CD4-positive, alpha-beta T cell (primary cell): ENCODE results near the gene TOMM70. TPM values are rescaled to one million over a fixed set of nuclear protein-coding genes. Genes with fewer than 3 reads are reported as not detected.
"Not testable (repeated sequence)": the region's sequence is repeated elsewhere in the genome, so short reads cannot be mapped to it uniquely, and the experiment has no call there.

Experiments
- ATAC-seq: fragments of 200-7000 bp; cut with Tn5 transposase; one replicate; pipeline ENCODE4 v1.10.0; 2022; ENCODE audit warnings: mild to moderate bottlenecking; ENCODE audit not compliant: poor library complexity
- CTCF ChIA-PET: fragments of 350-600 bp; sonication (Branson Sonifier 250); formaldehyde crosslinking; loops from one replicate; lab custom pipeline; 2021; ENCODE audit warnings: antibody characterized with exemption, inconsistent platforms; lab: Charles Lee
- POLR2A ChIA-PET: fragments of 350-600 bp; sonication (Branson Sonifier 250); formaldehyde crosslinking; loops from one replicate; lab custom pipeline; 2021; ENCODE audit warnings: antibody characterized with exemption, inconsistent platforms; lab: Charles Lee
- DNase-seq, 14 experiments: peaks; one replicate each; pipeline ENCODE4 v3.0.0-alpha.2; 2013 to 2020; ENCODE audit warnings: mixed read lengths in 2 of 14
- H3K27ac ChIP-seq, 2 donors: one replicate each; pipeline versions ENCODE4 v1.5.1 to v1.7.0; 2013; ENCODE audit warnings: low read length in 2 of 2, low read depth in 1 of 2, mild to moderate bottlenecking in 1 of 2
- H3K27me3 ChIP-seq, 2 experiments: 1 replicate in 1 of 2; 2 replicates in 1 of 2; pipeline versions ENCODE4 v1.6.1 to v1.7.0; 2013; ENCODE audit warnings: low read length in 2 of 2, control low read depth in 1 of 2, mild to moderate bottlenecking in 1 of 2, moderate library complexity in 1 of 2; ENCODE audit not compliant: insufficient read depth in 2 of 2, control insufficient read depth in 1 of 2
- H3K36me3 ChIP-seq: one replicate; pipeline ENCODE4 v1.6.1; 2013; ENCODE audit warnings: low read length, control low read depth; ENCODE audit not compliant: insufficient read depth
- H3K4me1 ChIP-seq: one replicate; pipeline ENCODE4 v1.6.1; 2013; ENCODE audit warnings: low read length, control low read depth; ENCODE audit not compliant: insufficient read depth
- H3K4me3 ChIP-seq: one replicate; pipeline ENCODE4 v1.5.1; 2013; ENCODE audit warnings: mild to moderate bottlenecking, low read length, moderate library complexity
- H3K9me3 ChIP-seq, 2 experiments: 1 replicate in 1 of 2; 2 replicates in 1 of 2; pipeline versions ENCODE4 v1.6.1 to v1.7.0; 2013; ENCODE audit warnings: low read length in 2 of 2, mild to moderate bottlenecking in 2 of 2, control low read depth in 1 of 2, moderate library complexity in 1 of 2; ENCODE audit not compliant: control insufficient read depth in 1 of 2, insufficient read depth in 1 of 2
- H3K27ac Mint-ChIP-seq: one replicate; pipeline ENCODE4 v1.8.0; 2020; ENCODE audit warnings: mixed read lengths
- H3K27me3 Mint-ChIP-seq: one replicate; pipeline ENCODE4 v1.8.0; 2021; ENCODE audit warnings: mixed read lengths
- H3K36me3 Mint-ChIP-seq: one replicate; pipeline ENCODE4 v1.8.0; 2021; ENCODE audit warnings: low read depth, mixed read lengths
- H3K4me1 Mint-ChIP-seq: one replicate; pipeline ENCODE4 v1.8.0; 2021; ENCODE audit warnings: low read depth, mixed read lengths
- H3K4me3 Mint-ChIP-seq: one replicate; pipeline ENCODE4 v1.8.0; 2020; ENCODE audit warnings: mild to moderate bottlenecking, mixed read lengths
- H3K9me3 Mint-ChIP-seq: one replicate; pipeline ENCODE4 v1.8.0; 2020; ENCODE audit warnings: mixed read lengths
- CTCF ChIP-seq: fragments of 200-600 bp; IDR thresholded peaks from one replicate; pipeline ENCODE4 v1.8.0; 2022; ENCODE audit warnings: antibody characterized with exemption, mild to moderate bottlenecking
- intact Hi-C, 2 experiments: fragments of 100-400 bp; cut with DNase I in 1 of 2; cut with micrococcal nuclease in 1 of 2; formaldehyde crosslinking; loops; one replicate each; pipeline versions ENCODE4 v1.15.1 to v1.9.0; 2023 to 2025; cut with DNase I, micrococcal nuclease
- total RNA-seq, 174 experiments: library from RNA in 2 of 174; stranded (reverse) in 2 of 174; gene quantifications; one replicate each; pipeline ENCODE4 v1.2.3 and lab custom pipeline; 2021 to 2026

The TOMM70 gene
- total RNA-seq, 2 experiments from 2014 or later, result 20.9 to 21.6 TPM

DNA sequence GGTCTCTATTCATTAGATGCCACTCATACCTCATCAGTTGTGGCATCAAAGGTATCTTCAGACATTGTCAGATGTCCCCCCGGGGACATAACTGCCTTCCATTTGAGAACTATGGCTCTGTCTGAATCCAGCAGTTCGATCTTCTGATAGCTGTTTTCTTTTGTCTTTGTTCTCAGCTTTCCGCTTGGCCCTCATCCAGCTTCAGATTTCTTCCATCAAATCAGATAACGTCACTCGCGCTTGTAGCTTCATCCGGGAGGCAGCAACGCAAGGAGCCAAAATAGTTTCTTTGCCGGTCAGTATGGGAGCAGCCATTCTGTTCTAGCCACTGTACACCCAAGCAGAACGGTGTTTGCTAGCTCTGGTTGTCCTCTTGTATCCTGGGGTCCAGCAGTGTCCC lies 62.0 kb downstream of the TOMM70 start:
- H3K4me3 ChIP-seq, result no peak overlapping the region
- peaks cover 38% of the 10 kb centered on the region for H3K36me3 ChIP-seq
- Mint-ChIP-seq H3K27ac (no peak overlapping the region), H3K4me1 (peaks cover 50% of the 10 kb centered on the region), H3K9me3 (no peaks in the 10 kb centered on the region), H3K4me3 (no peak overlapping the region), H3K36me3 (peaks cover 51% of the 10 kb centered on the region), H3K27me3 (no peaks in the 10 kb centered on the region)
- H3K27ac ChIP-seq, result no peak overlapping the region
- CTCF ChIA-PET, result interaction anchor here (0.7 kb wide), 1 partner anchor 31 kb away, joined by 3 read pairs; no protein-coding TSS in a partner anchor
- intact Hi-C loops, result loop anchor here (5.0 to 10.0 kb wide), 4 partner anchors 63 to 1434 kb away; partner anchors contain the start of genes DCBLD2 (in 1 of the 2), LNP1 (in 1 of the 2), TBC1D23 (in 1 of the 2) and TOMM70 (in 1 of the 2)
- H3K9me3 ChIP-seq, result no peaks in the 10 kb centered on the region
- DNase-seq (no peak), ATAC-seq (no peak)
- H3K4me1 ChIP-seq, result peaks cover 14% of the 10 kb centered on the region
- POLR2A ChIA-PET, result interaction anchor here (1.7 kb wide), 1 partner anchor 62 kb away, joined by 5 read pairs; the partner anchor contains the start of genes LNP1 and TOMM70
- no peak for TF ChIP-seq CTCF
- no peaks in the 10 kb centered on the region for H3K27me3 ChIP-seq

DNA sequence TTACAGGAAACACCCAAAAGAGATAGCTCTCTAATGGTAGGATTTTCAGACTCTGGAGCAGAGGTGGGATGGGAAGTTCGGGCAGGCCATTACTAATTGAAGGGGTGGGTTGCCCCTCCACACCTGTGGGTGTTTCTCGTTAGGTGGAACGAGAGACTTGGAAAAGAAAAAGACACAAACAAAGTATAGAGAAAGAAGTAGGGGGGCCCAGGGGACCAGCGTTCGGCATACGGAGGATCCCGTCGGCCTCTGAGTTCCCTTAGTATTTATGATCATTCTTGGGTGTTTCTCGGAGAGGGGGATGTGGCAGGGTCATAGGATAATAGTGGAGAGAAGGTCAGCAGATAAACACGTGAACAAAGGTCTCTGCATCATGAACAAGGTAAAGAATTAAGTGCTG lies 64.7 kb downstream of the TOMM70 start:
- Histone ChIP-seq H3K27ac (peak overlapping the region; percentile 22 to 36), H3K4me1 (peaks cover 17% of the 10 kb centered on the region), H3K36me3 (peaks cover 22% of the 10 kb centered on the region)
- DNase-seq, H3K9me3 ChIP-seq, H3K27me3 ChIP-seq, H3K9me3 Mint-ChIP-seq, ATAC-seq, H3K4me3 ChIP-seq, H3K27me3 Mint-ChIP-seq, CTCF ChIA-PET: not testable (repeated sequence)
- POLR2A ChIA-PET, result interaction anchor here (2.9 to 3.2 kb wide), 2 partner anchors 65 to 76 kb away, joined by 13 to 28 read pairs; partner anchors contain the start of genes LNP1, TBC1D23 and TOMM70
- Mint-ChIP-seq H3K4me1 (peaks cover 30% of the 10 kb centered on the region), H3K36me3 (peaks cover 25% of the 10 kb centered on the region), H3K4me3 (peak overlapping the region; percentile 93), H3K27ac (peak overlapping the region; percentile 83)
- intact Hi-C loops, result loop anchor here (5.0 to 10.0 kb wide), 4 partner anchors 66 to 1431 kb away; partner anchors contain the start of genes DCBLD2 (in 1 of the 2), LNP1 (in 1 of the 2), TBC1D23 (in 1 of the 2) and TOMM70 (in 1 of the 2)

DNA sequence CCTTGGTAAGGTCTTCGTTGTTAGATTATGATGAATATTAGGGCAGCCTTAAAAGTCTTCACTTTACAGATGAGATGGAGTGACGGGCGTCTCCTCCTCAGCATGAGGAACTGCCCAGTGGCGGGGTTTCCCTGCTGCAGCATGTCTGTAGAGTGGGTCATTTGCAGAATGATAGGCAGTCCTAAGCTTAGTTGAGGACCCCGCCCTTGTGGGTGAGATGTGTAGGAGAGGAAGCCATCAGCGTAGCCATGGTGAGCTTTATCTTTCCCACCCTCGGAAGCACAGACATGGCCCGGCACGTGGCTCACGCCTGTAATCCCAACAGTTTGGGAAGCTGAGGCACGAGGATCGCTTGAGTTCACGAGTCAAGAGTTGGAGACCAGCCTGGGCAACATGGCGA lies 65.5 kb downstream of the TOMM70 start:
- peaks cover 15% of the 10 kb centered on the region for H3K36me3 ChIP-seq
- Mint-ChIP-seq H3K9me3 (no peaks in the 10 kb centered on the region), H3K4me1 (peaks cover 30% of the 10 kb centered on the region), H3K27me3 (no peaks in the 10 kb centered on the region), H3K36me3 (peaks cover 17% of the 10 kb centered on the region), H3K27ac (peak overlapping the region; percentile 83), H3K4me3 (peak overlapping the region; percentile 93)
- H3K27ac ChIP-seq, result peak overlapping the region in 1 of 2 donors; percentile 35
- H3K27me3 ChIP-seq, result no peaks in the 10 kb centered on the region
- POLR2A ChIA-PET, result interaction anchor here (0.9 to 3.2 kb wide), 4 partner anchors 25 to 108 kb away, joined by 3 to 28 read pairs (median 8); partner anchors contain the start of genes LNP1, TBC1D23 and TOMM70
- intact Hi-C loops, result loop anchor here (2.0 to 10.0 kb wide), 5 partner anchors 65 to 1431 kb away; partner anchors contain the start of genes LNP1 (in 2 of the 2), TOMM70 (in 2 of the 2), DCBLD2 (in 1 of the 2) and TBC1D23 (in 1 of the 2)
- peak overlapping the region; percentile 81 for H3K4me3 ChIP-seq
- no peak for TF ChIP-seq CTCF
- CTCF ChIA-PET, result interaction anchor here (0.7 kb wide), 1 partner anchor 18 kb away, joined by 3 read pairs; no protein-coding TSS in a partner anchor
- H3K9me3 ChIP-seq, result no peaks in the 10 kb centered on the region
- DNase-seq, result peak in 4 of 14 experiments; percentile 9 to 52 (median 28)
- peaks cover 17% of the 10 kb centered on the region for H3K4me1 ChIP-seq
- no peak for ATAC-seq
